HG03066 (cell line): ENCODE measurements around the gene CFAP100.
A peak's percentile ranks its signal among the peaks of the same experiment; 100 is the strongest.

Experiments used
- ATAC-seq: cut with Tn5 transposase; IDR thresholded peaks from one replicate; pipeline ENCODE4 v1.9.1; 2021; ENCODE audit warnings: low read depth; ENCODE audit not compliant: unreplicated experiment

The CFAP100 gene

GRCh38 chr3:126456766-126457388, 62.2 kb downstream of the CFAP100 start:
- ATAC-seq = no peak

GRCh38 chr3:126459111-126459762, 64.5 kb downstream of the CFAP100 start:
- ATAC-seq = no peak

- ATAC-seq = no peak
Observed at GRCh38 chr3:126459763-126460127, 65.0 kb downstream of the CFAP100 start.

GRCh38 chr3:126460381-126460780, 65.7 kb downstream of the CFAP100 start:
- ATAC-seq = no peak

GRCh38 chr3:126461450-126462070, 66.9 kb downstream of the CFAP100 start:
- no peak for ATAC-seq

- no peak for ATAC-seq
Observed at GRCh38 chr3:126463521-126463920, 68.8 kb downstream of the CFAP100 start.

GRCh38 chr3:126464093-126464492, 69.4 kb downstream of the CFAP100 start:
- ATAC-seq = no peak

GRCh38 chr3:126464494-126464893, 69.8 kb downstream of the CFAP100 start:
- no peak for ATAC-seq

GRCh38 chr3:126464997-126465396, 70.3 kb downstream of the CFAP100 start:
- ATAC-seq = no peak

- ATAC-seq = no peak
Observed at GRCh38 chr3:126465928-126466544, 71.3 kb downstream of the CFAP100 start.

GRCh38 chr3:126466886-126467610, 72.3 kb downstream of the CFAP100 start:
- ATAC-seq = no peak

- no peak for ATAC-seq
Observed at GRCh38 chr3:126467611-126467955, 72.9 kb downstream of the CFAP100 start.

- no peak for ATAC-seq
Observed at GRCh38 chr3:126468028-126468891, 73.6 kb downstream of the CFAP100 start.

- ATAC-seq = no peak
Observed at GRCh38 chr3:126469479-126469878, 74.8 kb downstream of the CFAP100 start.

GRCh38 chr3:126472277-126473006, 77.7 kb downstream of the CFAP100 start:
- no peak for ATAC-seq

- no peak for ATAC-seq
Observed at GRCh38 chr3:126473292-126474168, 78.8 kb downstream of the CFAP100 start.

- peak; percentile 21 for ATAC-seq
Observed at GRCh38 chr3:126474498-126475412, 80.0 kb downstream of the CFAP100 start.
